Testis (tissue), 5 donors: ENCODE results near the gene BSDC1. TPM values are rescaled to one million over a fixed set of nuclear protein-coding genes. Genes with fewer than 3 reads are reported as not detected.
"Not testable (repeated sequence)": the region's sequence is repeated elsewhere in the genome, so short reads cannot be mapped to it uniquely, and the experiment has no call there.

Source experiments
- DNase-seq: peaks from one replicate; pipeline ENCODE4 v3.0.0-alpha.2; 2019
- H3K27ac ChIP-seq, 2 donors: fragments of 200-600 bp; sonication (generic); one replicate each; pipeline ENCODE4 v1.5.1; 2019
- H3K27me3 ChIP-seq: fragments of 200-600 bp; sonication (generic); one replicate; pipeline ENCODE4 v1.5.1; 2019
- H3K36me3 ChIP-seq: fragments of 200-600 bp; sonication (generic); one replicate; pipeline ENCODE4 v1.5.1; 2017; ENCODE audit warnings: low read depth; ENCODE audit errors: missing control alignments
- H3K4me1 ChIP-seq: fragments of 200-600 bp; sonication (generic); one replicate; pipeline ENCODE4 v1.5.1; 2019
- H3K4me3 ChIP-seq, 2 donors: fragments of 200-600 bp; sonication (generic); one replicate each; pipeline ENCODE4 v1.5.1; 2017 to 2019
- H3K9me3 ChIP-seq: fragments of 200-600 bp; sonication (generic); one replicate; pipeline ENCODE4 v1.5.1; 2017
- CTCF ChIP-seq, 3 experiments: fragments of 450-650 bp in 2 of 3; fragments of 200-600 bp in 1 of 3; sonication (generic) in 1 of 3; IDR thresholded peaks; one replicate each; pipeline ENCODE4 v1.5.1; 2016 to 2019; ENCODE audit warnings: antibody characterized with exemption in 3 of 3, mild to moderate bottlenecking in 2 of 3, moderate library complexity in 1 of 3
- POLR2A ChIP-seq: fragments of 450-650 bp; IDR thresholded peaks from one replicate; pipeline ENCODE4 v1.6.1; 2017; ENCODE audit warnings: antibody characterized with exemption, mild to moderate bottlenecking, moderate library complexity
- WGBS, 2 donors: methylation state at CpG; one replicate each; pipeline ENCODE4 v1.1.5; 2018; 5-methylcytosine and 5-hydroxymethylcytosine counted together
- intact Hi-C: fragments of 100-400 bp; cut with DNase I; formaldehyde crosslinking; loops from one replicate; pipeline ENCODE4 v1.15.1; 2023; ENCODE audit warnings: low total_unique reads
- long read RNA-seq, 2 donors: transcript quantifications; one replicate each; lab custom pipeline, GENCODE V29; 2026
- polyA plus RNA-seq: library from polyadenylated mRNA; stranded (reverse); fragments of 350-450 nt; fragmentation: Illumina TruSeq; extraction: RNeasy Lipid Tissue Mini Kit (QIAGEN cat#74804); gene quantifications from one replicate; pipeline ENCODE4 v1.2.3, GENCODE V29; 2014; ENCODE audit warnings: low read depth, low replicate concordance; ENCODE audit not compliant: insufficient read depth
- total RNA-seq, 2 donors: library from RNA; depleted of rRNA; stranded (reverse); fragments of >200 nt; gene quantifications; one replicate each; pipeline ENCODE4 v1.2.3, GENCODE V29; 2016

BSDC1 gene, protein sequence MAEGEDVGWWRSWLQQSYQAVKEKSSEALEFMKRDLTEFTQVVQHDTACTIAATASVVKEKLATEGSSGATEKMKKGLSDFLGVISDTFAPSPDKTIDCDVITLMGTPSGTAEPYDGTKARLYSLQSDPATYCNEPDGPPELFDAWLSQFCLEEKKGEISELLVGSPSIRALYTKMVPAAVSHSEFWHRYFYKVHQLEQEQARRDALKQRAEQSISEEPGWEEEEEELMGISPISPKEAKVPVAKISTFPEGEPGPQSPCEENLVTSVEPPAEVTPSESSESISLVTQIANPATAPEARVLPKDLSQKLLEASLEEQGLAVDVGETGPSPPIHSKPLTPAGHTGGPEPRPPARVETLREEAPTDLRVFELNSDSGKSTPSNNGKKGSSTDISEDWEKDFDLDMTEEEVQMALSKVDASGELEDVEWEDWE
- total RNA-seq (100 to 1,000 TPM; 160 to 234 TPM), polyA plus RNA-seq (130 TPM)
- long read RNA-seq, donor 1, transcript BSDC1-206 (11 exons, 2,846 nt): major isoform, 9 of 21 reads
- long read RNA-seq, donor 1, partial matches to known transcripts: 11 of 21 reads
- long read RNA-seq, donor 1, other reads (novel, unspliced or antisense): 0 of 21 reads
- long read RNA-seq, donor 2, transcript BSDC1-206 (11 exons, 2,846 nt): major isoform, 6 of 6 reads
- long read RNA-seq, donor 2, partial matches to known transcripts: 0 of 6 reads
- long read RNA-seq, donor 2, other reads (novel, unspliced or antisense): 0 of 6 reads

GRCh38 chr1:32394141-32394889 lies at the start of gene BSDC1:
TSS of gene BSDC1 (minus strand) at chr1:32394441. CDS start at chr1:32394414, 27 bp downstream.
- 0 to 1% methylated on average over 37 to 48 of the region's 48 CpGs for WGBS, 2 donors
- H3K27me3 ChIP-seq: no peaks in the 10 kb centered on the region
- peak within 1 kb of the TSS; percentile 76 to 87 for H3K4me3 ChIP-seq
- no peaks in the 10 kb centered on the region for H3K36me3 ChIP-seq
- peak; percentile 71 for TF ChIP-seq POLR2A
- no peak for TF ChIP-seq CTCF (IDR thresholded peaks at IDR 0.05)
- intact Hi-C loops: no loop called here
- H3K9me3 ChIP-seq: no peaks in the 10 kb centered on the region
- H3K4me1 ChIP-seq: peaks cover 26% of the 10 kb centered on the region
- peak; percentile 99 for DNase-seq
- peak within 1 kb of the TSS; percentile 91 to 93 for H3K27ac ChIP-seq

GRCh38 chr1:32441467-32441866 lies 47.2 kb upstream of the BSDC1 start:
- intact Hi-C loops, H3K27me3 ChIP-seq: not testable (repeated sequence)
- 93 to 94% methylated on average over 10 of the region's 10 CpGs for WGBS, 2 donors

GRCh38 chr1:32438777-32439176 lies 44.5 kb upstream of the BSDC1 start:
- H3K36me3 ChIP-seq, H3K4me3 ChIP-seq, H3K4me1 ChIP-seq, H3K27ac ChIP-seq, DNase-seq, H3K9me3 ChIP-seq, H3K27me3 ChIP-seq, intact Hi-C loops: not testable (repeated sequence)
- WGBS, 2 donors: 91 to 94% methylated on average over 4 of the region's 4 CpGs

More at GRCh38 chr1:32441467-32441866, 47.2 kb upstream of the BSDC1 start:
- H3K27ac ChIP-seq, DNase-seq, H3K4me1 ChIP-seq, H3K9me3 ChIP-seq, H3K36me3 ChIP-seq, H3K4me3 ChIP-seq: not testable (repeated sequence)

GRCh38 chr1:32438136-32438535 lies 43.9 kb upstream of the BSDC1 start:
- intact Hi-C loops: no loop called here
- H3K4me3 ChIP-seq: no peak overlapping the region
- 64 to 70% methylated on average over 1 of the region's 1 CpG for WGBS, 2 donors
- H3K36me3 ChIP-seq: no peaks in the 10 kb centered on the region
- TF ChIP-seq POLR2A (no peak), CTCF (IDR thresholded peaks at IDR 0.05) (no peak)
- DNase-seq: no peak
- no peaks in the 10 kb centered on the region for H3K27me3 ChIP-seq
- no peaks in the 10 kb centered on the region for H3K9me3 ChIP-seq
- no peak overlapping the region for H3K27ac ChIP-seq
- H3K4me1 ChIP-seq: no peaks in the 10 kb centered on the region

GRCh38 chr1:32431736-32432400 lies 37.6 kb upstream of the BSDC1 start:
- DNase-seq: no peak
- intact Hi-C loops: no loop called here
- Histone ChIP-seq H3K27me3 (no peaks in the 10 kb centered on the region), H3K9me3 (no peaks in the 10 kb centered on the region), H3K36me3 (no peaks in the 10 kb centered on the region), H3K4me3 (no peak overlapping the region), H3K27ac (no peak overlapping the region), H3K4me1 (peaks cover under 1% of the 10 kb centered on the region)
- TF ChIP-seq POLR2A (no peak), CTCF (IDR thresholded peaks at IDR 0.05) (no peak)
- 77 to 81% methylated on average over 4 of the region's 4 CpGs for WGBS, 2 donors
